GM12875 (cell line): ENCODE results near the gene AXL.
"Not testable (repeated sequence)": the region's sequence is repeated elsewhere in the genome, so short reads cannot be mapped to it uniquely, and the experiment has no call there.

ENCODE experiments used
- H3K4me3 ChIP-seq: one replicate; pipeline ENCODE4 v1.5.1; 2011; ENCODE audit warnings: low read depth, low read length, control low read depth
- CTCF ChIP-seq: IDR thresholded peaks from 2 replicates; pipeline ENCODE4 v1.5.1; 2011; ENCODE audit warnings: low read depth, mild to moderate bottlenecking, control low read depth, inconsistent platforms, low read length, moderate library complexity, borderline replicate concordance; ENCODE audit not compliant: insufficient read depth

The AXL gene

GRCh38 chr19:41269571-41269970, 50.5 kb downstream of the AXL start:
- H3K4me3 ChIP-seq: no peak overlapping the region
- no peak for TF ChIP-seq CTCF

GRCh38 chr19:41273076-41273475, 54.1 kb downstream of the AXL start:
- H3K4me3 ChIP-seq: no peak overlapping the region
- TF ChIP-seq CTCF: no peak

GRCh38 chr19:41274802-41275201, 55.8 kb downstream of the AXL start:
- TF ChIP-seq CTCF: no peak
- no peak overlapping the region for H3K4me3 ChIP-seq

GRCh38 chr19:41276231-41276630, 57.2 kb downstream of the AXL start:
- TF ChIP-seq CTCF: no peak
- H3K4me3 ChIP-seq: no peak overlapping the region

- TF ChIP-seq CTCF: no peak
- H3K4me3 ChIP-seq: no peak overlapping the region
These were observed 59.5 kb downstream of the AXL start for GRCh38 chr19:41278478-41278877.

GRCh38 chr19:41288673-41289530, 69.9 kb downstream of the AXL start:
- H3K4me3 ChIP-seq: no peak overlapping the region
- TF ChIP-seq CTCF: no peak

- H3K4me3 ChIP-seq: not testable (repeated sequence)
These were observed 70.8 kb downstream of the AXL start for GRCh38 chr19:41289814-41290213.
